Measurements from ENCODE around the gene ADORA2A.

GRCh38 chr22:24390576-24390975 lies 36.8 kb upstream of the ADORA2A start:
- TF ChIP-seq POLR2A (IDR thresholded peaks at IDR 0.05) (no peak), CTCF (IDR thresholded peaks at IDR 0.05) (no peak)
